GM23248 (cell line): Measurements from ENCODE around the gene ZNF280A. TPM values are rescaled to one million over a fixed set of nuclear protein-coding genes. Genes with fewer than 3 reads are reported as not detected.

Experiments
- DNase-seq: peaks from one replicate; pipeline ENCODE4 v3.0.0-alpha.2; 2015
- H2AFZ ChIP-seq: fragments of 200-600 bp; sonication (generic); 2 replicates; pipeline ENCODE4 v1.6.1; 2016; ENCODE audit warnings: antibody characterized with exemption
- H3F3A ChIP-seq: fragments of 200-600 bp; sonication (generic); 2 replicates; pipeline ENCODE4 v1.6.1; 2016; ENCODE audit warnings: mild to moderate bottlenecking, antibody characterized with exemption, mixed run types; ENCODE audit not compliant: insufficient read depth
- H3K27ac ChIP-seq: fragments of 200-600 bp; sonication (generic); 2 replicates; pipeline ENCODE4 v1.5.1; 2016; ENCODE audit warnings: mild to moderate bottlenecking
- H3K27me3 ChIP-seq: fragments of 200-600 bp; sonication (generic); replicated peaks from 2 replicates; pipeline ENCODE4 v1.6.1; 2016; ENCODE audit warnings: mild to moderate bottlenecking; ENCODE audit not compliant: insufficient read depth
- H3K36me3 ChIP-seq: fragments of 200-600 bp; sonication (generic); 2 replicates; pipeline ENCODE4 v1.6.1; 2016; ENCODE audit warnings: low read depth, mild to moderate bottlenecking
- H3K4me1 ChIP-seq: fragments of 200-600 bp; sonication (generic); 2 replicates; pipeline ENCODE4 v1.6.1; 2016; ENCODE audit warnings: mild to moderate bottlenecking; ENCODE audit not compliant: insufficient read depth
- H3K4me2 ChIP-seq: fragments of 200-600 bp; sonication (generic); one replicate; pipeline ENCODE4 v1.6.1; 2016; ENCODE audit warnings: mild to moderate bottlenecking; ENCODE audit not compliant: unreplicated experiment
- H3K4me3 ChIP-seq: fragments of 200-600 bp; sonication (generic); 2 replicates; pipeline ENCODE4 v1.5.1; 2016; ENCODE audit warnings: mild to moderate bottlenecking
- H3K79me2 ChIP-seq: fragments of 200-600 bp; sonication (generic); 2 replicates; pipeline ENCODE4 v1.6.1; 2016; ENCODE audit warnings: mild to moderate bottlenecking; ENCODE audit not compliant: insufficient read depth
- H3K9ac ChIP-seq: fragments of 200-600 bp; sonication (generic); 2 replicates; pipeline ENCODE4 v1.6.1; 2016; ENCODE audit warnings: mild to moderate bottlenecking
- H3K9me2 ChIP-seq: fragments of 200-600 bp; sonication (generic); 2 replicates; pipeline ENCODE4 v1.6.1; 2016; ENCODE audit warnings: mixed run types, mild to moderate bottlenecking, moderate library complexity; ENCODE audit not compliant: insufficient read depth
- H3K9me3 ChIP-seq: fragments of 200-600 bp; sonication (generic); one replicate; pipeline ENCODE4 v1.6.1; 2017; ENCODE audit warnings: low read depth
- H4K20me1 ChIP-seq: fragments of 200-600 bp; sonication (generic); 2 replicates; pipeline ENCODE4 v1.6.0; 2016; ENCODE audit not compliant: insufficient read depth
- EZH2 ChIP-seq: fragments of 200-600 bp; sonication (generic); IDR thresholded peaks from 2 replicates; pipeline ENCODE4 v1.6.1; 2018; ENCODE audit warnings: antibody characterized with exemption, mild to moderate bottlenecking; ENCODE audit not compliant: insufficient read depth, poor library complexity, severe bottlenecking
- EZH2phosphoT487 ChIP-seq: fragments of 200-600 bp; sonication (generic); IDR thresholded peaks from 2 replicates; pipeline ENCODE4 v1.6.1; 2018; ENCODE audit warnings: antibody characterized with exemption, moderate library complexity, mild to moderate bottlenecking, low read depth; ENCODE audit not compliant: insufficient read depth
- WGBS, 2 experiments: methylation state at CpG; one replicate each; pipeline ENCODE4 v1.1.6; 2015 to 2017; ENCODE audit warnings: low lambda C conversion rate in 2 of 2, low coverage in 1 of 2; ENCODE audit errors: missing lambda C conversion rate in 2 of 2; 5-methylcytosine and 5-hydroxymethylcytosine counted together
- in situ Hi-C: fragments of 300-500 bp; cut with MboI; formaldehyde crosslinking; loops from 2 replicates; pipeline ENCODE4 v1.15.0; 2020
- polyA plus RNA-seq: library from polyadenylated mRNA; unstranded; fragments of >200 nt; fragmentation: Nextera tagmentation; extraction: Ambion mirVana; gene quantifications from 2 replicates; pipeline ENCODE4 v1.2.1, GENCODE V29; 2016
- total RNA-seq: library from RNA; depleted of rRNA; stranded (reverse); fragments of >200 nt; shearing (Covaris generic); gene quantifications from 2 replicates; pipeline ENCODE4 v1.2.3, GENCODE V29; 2014

The ZNF280A gene
- total and polyA plus RNA-seq, 2 experiments from 2014 or later, result not detected

- TF ChIP-seq EZH2 (no peak), EZH2phosphoT487 (no peak)
- Histone ChIP-seq H3K4me2 (no peak overlapping the region), H3K27me3 (peaks cover 15% of the 10 kb centered on the region), H3K9me3 (no peaks in the 10 kb centered on the region), H2AFZ (no peak overlapping the region), H3K9ac (no peak overlapping the region), H3K27ac (no peak overlapping the region), H3K4me1 (no peaks in the 10 kb centered on the region), H3F3A (no peaks in the 10 kb centered on the region), H3K4me3 (no peak overlapping the region), H4K20me1 (no peaks in the 10 kb centered on the region), H3K36me3 (no peaks in the 10 kb centered on the region), H3K9me2 (no peaks in the 10 kb centered on the region), H3K79me2 (no peaks in the 10 kb centered on the region)
- no peak for DNase-seq
- 22 to 25% methylated on average over 1 of the region's 1 CpG for WGBS, 2 experiments
- in situ Hi-C loops, result no loop called here
These were observed 53.0 kb downstream of the ZNF280A start for GRCh38 chr22:22467112-22467511.

GRCh38 chr22:22465782-22466181 is 54.3 kb downstream of the ZNF280A start:
- peak; percentile 22 for DNase-seq
- Histone ChIP-seq H4K20me1 (no peaks in the 10 kb centered on the region), H3K4me1 (no peaks in the 10 kb centered on the region), H3K27me3 (peaks cover 15% of the 10 kb centered on the region), H3K4me2 (no peak overlapping the region), H3K79me2 (no peaks in the 10 kb centered on the region), H3K4me3 (no peak overlapping the region), H3K9ac (no peak overlapping the region), H3K27ac (no peak overlapping the region), H2AFZ (no peak overlapping the region), H3K36me3 (no peaks in the 10 kb centered on the region), H3F3A (no peaks in the 10 kb centered on the region), H3K9me2 (no peaks in the 10 kb centered on the region), H3K9me3 (no peaks in the 10 kb centered on the region)
- 38 to 59% methylated on average over 1 of the region's 1 CpG for WGBS, 2 experiments
- in situ Hi-C loops, result no loop called here
- TF ChIP-seq EZH2, result no peak
- TF ChIP-seq EZH2phosphoT487, result no peak

GRCh38 chr22:22465094-22465602 is 54.9 kb downstream of the ZNF280A start:
- no peaks in the 10 kb centered on the region for H3K36me3 ChIP-seq
- no peaks in the 10 kb centered on the region for H3K9me3 ChIP-seq
- H3K4me3 ChIP-seq, result no peak overlapping the region
- in situ Hi-C loops, result no loop called here
- no peaks in the 10 kb centered on the region for H4K20me1 ChIP-seq
- H2AFZ ChIP-seq, result no peak overlapping the region
- TF ChIP-seq EZH2phosphoT487 (no peak), EZH2 (no peak)
- H3K79me2 ChIP-seq, result no peaks in the 10 kb centered on the region
- H3K27me3 ChIP-seq, result peaks cover 15% of the 10 kb centered on the region
- no peaks in the 10 kb centered on the region for H3K4me1 ChIP-seq
- WGBS, 2 experiments, result 12% methylated on average over 7 of the region's 7 CpGs
- no peaks in the 10 kb centered on the region for H3K9me2 ChIP-seq
- H3K9ac ChIP-seq, result no peak overlapping the region
- no peak overlapping the region for H3K4me2 ChIP-seq
- no peak overlapping the region for H3K27ac ChIP-seq
- no peaks in the 10 kb centered on the region for H3F3A ChIP-seq
- DNase-seq, result no peak

GRCh38 chr22:22464541-22465054 is 55.5 kb downstream of the ZNF280A start:
- Histone ChIP-seq H3F3A (no peaks in the 10 kb centered on the region), H2AFZ (no peak overlapping the region), H3K9ac (no peak overlapping the region), H3K36me3 (no peaks in the 10 kb centered on the region), H3K4me1 (no peaks in the 10 kb centered on the region), H3K9me2 (no peaks in the 10 kb centered on the region), H3K4me3 (no peak overlapping the region), H3K4me2 (no peak overlapping the region), H3K79me2 (no peaks in the 10 kb centered on the region), H3K9me3 (no peaks in the 10 kb centered on the region), H4K20me1 (no peaks in the 10 kb centered on the region), H3K27me3 (peaks cover 15% of the 10 kb centered on the region), H3K27ac (no peak overlapping the region)
- in situ Hi-C loops, result no loop called here
- WGBS, 2 experiments, result 46 to 54% methylated on average over 11 of the region's 11 CpGs
- no peak for DNase-seq
- no peak for TF ChIP-seq EZH2
- TF ChIP-seq EZH2phosphoT487, result no peak
